GM12864 (cell line): ENCODE measurements around the gene CREG1.

Experiments
- DNase-seq: peaks from one replicate; pipeline ENCODE4 v3.0.0-alpha.2; 2011; ENCODE audit warnings: low read depth
- H3K4me3 ChIP-seq: 2 replicates; pipeline ENCODE4 v1.5.1; 2011; ENCODE audit warnings: mild to moderate bottlenecking, low read depth, low read length, control low read depth
- TF ChIP-seq, protein P1 (sequence below): IDR thresholded peaks from 2 replicates; pipeline ENCODE4 v1.5.1; 2011; ENCODE audit warnings: low read depth, mild to moderate bottlenecking, moderate library complexity, low read length, control low read depth, inconsistent platforms; ENCODE audit errors: missing control alignments

Gene CREG1

GRCh38 chr1:167553136-167554027, at the start of gene CREG1:
CREG1 (minus strand) TSS chr1:167553762.
- H3K4me3 ChIP-seq = peak within 1 kb of the TSS; percentile 90
- TF ChIP-seq, protein P1, sequence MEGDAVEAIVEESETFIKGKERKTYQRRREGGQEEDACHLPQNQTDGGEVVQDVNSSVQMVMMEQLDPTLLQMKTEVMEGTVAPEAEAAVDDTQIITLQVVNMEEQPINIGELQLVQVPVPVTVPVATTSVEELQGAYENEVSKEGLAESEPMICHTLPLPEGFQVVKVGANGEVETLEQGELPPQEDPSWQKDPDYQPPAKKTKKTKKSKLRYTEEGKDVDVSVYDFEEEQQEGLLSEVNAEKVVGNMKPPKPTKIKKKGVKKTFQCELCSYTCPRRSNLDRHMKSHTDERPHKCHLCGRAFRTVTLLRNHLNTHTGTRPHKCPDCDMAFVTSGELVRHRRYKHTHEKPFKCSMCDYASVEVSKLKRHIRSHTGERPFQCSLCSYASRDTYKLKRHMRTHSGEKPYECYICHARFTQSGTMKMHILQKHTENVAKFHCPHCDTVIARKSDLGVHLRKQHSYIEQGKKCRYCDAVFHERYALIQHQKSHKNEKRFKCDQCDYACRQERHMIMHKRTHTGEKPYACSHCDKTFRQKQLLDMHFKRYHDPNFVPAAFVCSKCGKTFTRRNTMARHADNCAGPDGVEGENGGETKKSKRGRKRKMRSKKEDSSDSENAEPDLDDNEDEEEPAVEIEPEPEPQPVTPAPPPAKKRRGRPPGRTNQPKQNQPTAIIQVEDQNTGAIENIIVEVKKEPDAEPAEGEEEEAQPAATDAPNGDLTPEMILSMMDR = no peak
- peak; percentile 56 for DNase-seq

GRCh38 chr1:167602840-167603239, 49.3 kb upstream of the CREG1 start:
- TF ChIP-seq, protein P1 = no peak
- DNase-seq = no peak
- no peak overlapping the region for H3K4me3 ChIP-seq

GRCh38 chr1:167601442-167602383, 48.2 kb upstream of the CREG1 start:
- no peak overlapping the region for H3K4me3 ChIP-seq
- TF ChIP-seq, protein P1 = no peak
- no peak for DNase-seq

- TF ChIP-seq, protein P1 = peak; percentile 60
- DNase-seq = peak; percentile 49
- H3K4me3 ChIP-seq = no peak overlapping the region
These were observed 46.5 kb upstream of the CREG1 start for GRCh38 chr1:167599957-167600581.

- TF ChIP-seq, protein P1 = no peak
- no peak for DNase-seq
- H3K4me3 ChIP-seq = no peak overlapping the region
These were observed 41.3 kb upstream of the CREG1 start for GRCh38 chr1:167594822-167595221.

- DNase-seq = no peak
- TF ChIP-seq, protein P1 = no peak
- no peak overlapping the region for H3K4me3 ChIP-seq
These were observed 40.3 kb upstream of the CREG1 start for GRCh38 chr1:167593860-167594259.
